Endothelial cell (in vitro differentiated cells): ENCODE measurements around the gene HEPACAM2. TPM values are rescaled to one million over a fixed set of nuclear protein-coding genes. Genes with fewer than 3 reads are reported as not detected.

Experiments used
- DNase-seq: peaks from one replicate; pipeline ENCODE4 v3.0.0; 2021; ENCODE audit warnings: low spot score
- H3K27ac Mint-ChIP-seq: one replicate; pipeline ENCODE4 v1.8.0; 2021; ENCODE audit warnings: mixed read lengths, inconsistent platforms; ENCODE audit not compliant: unreplicated experiment
- H3K27me3 Mint-ChIP-seq: one replicate; pipeline ENCODE4 v1.8.0; 2021; ENCODE audit warnings: mild to moderate bottlenecking, moderate library complexity, mixed read lengths, inconsistent platforms; ENCODE audit not compliant: unreplicated experiment
- H3K36me3 Mint-ChIP-seq: one replicate; pipeline ENCODE4 v1.8.0; 2021; ENCODE audit warnings: mild to moderate bottlenecking, low read depth, mixed read lengths, inconsistent platforms; ENCODE audit not compliant: unreplicated experiment
- H3K4me1 Mint-ChIP-seq: one replicate; pipeline ENCODE4 v1.8.0; 2021; ENCODE audit warnings: mild to moderate bottlenecking, mixed read lengths, inconsistent platforms; ENCODE audit not compliant: unreplicated experiment
- H3K4me3 Mint-ChIP-seq: one replicate; pipeline ENCODE4 v1.8.0; 2021; ENCODE audit warnings: mild to moderate bottlenecking, mixed read lengths, inconsistent platforms; ENCODE audit not compliant: unreplicated experiment
- H3K9me3 Mint-ChIP-seq: one replicate; pipeline ENCODE4 v1.8.0; 2021; ENCODE audit warnings: mixed read lengths, inconsistent platforms; ENCODE audit not compliant: unreplicated experiment
- total RNA-seq: library from RNA; stranded (reverse); fragmentation: NEBNext Ultra II Directional; extraction: Animal tissue kit (Norgen Biotek cat#: 25700); gene quantifications from one replicate; pipeline ENCODE4 v1.2.1, GENCODE V29; 2021; ENCODE audit not compliant: unreplicated experiment
- TF ChIP-seq, protein P1 (sequence below): fragments of 200-600 bp; sonication (generic); IDR thresholded peaks from one replicate; pipeline ENCODE4 v1.5.0; 2021; ENCODE audit warnings: antibody characterized with exemption; ENCODE audit not compliant: unreplicated experiment

The HEPACAM2 gene
- total RNA-seq, 1 donor from 2014 or later = not detected

DNA sequence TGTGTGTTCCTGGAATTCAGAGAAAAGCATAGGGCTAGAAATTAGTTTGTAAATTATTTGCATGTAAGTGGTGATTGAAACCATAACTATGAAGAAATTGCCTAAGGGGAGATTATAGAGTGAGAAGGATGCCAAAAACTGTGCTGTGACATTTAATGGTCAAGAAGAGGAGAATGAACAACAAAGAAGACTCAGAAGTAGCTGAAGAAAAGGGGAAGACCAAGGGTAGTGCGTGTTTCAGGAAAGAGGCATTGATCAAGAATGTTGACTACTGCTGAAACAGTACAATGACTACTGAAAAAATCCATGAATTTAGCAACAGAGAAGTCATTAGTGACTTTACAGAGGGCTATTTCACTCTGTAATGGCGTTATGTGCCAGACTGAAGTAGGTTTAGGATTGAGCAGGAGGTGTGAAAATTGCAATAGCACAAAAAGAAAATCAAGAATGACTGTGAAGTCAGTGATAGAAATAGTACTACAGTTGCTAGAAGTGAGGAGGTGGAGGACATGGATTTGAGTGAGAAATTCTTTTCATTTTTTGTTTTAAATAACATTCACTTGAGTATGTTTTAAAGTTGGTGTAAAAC is 49.2 kb downstream of the HEPACAM2 start:
- no peaks in the 10 kb centered on the region for H3K9me3 Mint-ChIP-seq
- H3K36me3 Mint-ChIP-seq = no peaks in the 10 kb centered on the region
- H3K27ac Mint-ChIP-seq = no peak overlapping the region
- H3K4me3 Mint-ChIP-seq = no peak overlapping the region
- no peaks in the 10 kb centered on the region for H3K4me1 Mint-ChIP-seq
- H3K27me3 Mint-ChIP-seq = no peaks in the 10 kb centered on the region
- TF ChIP-seq, protein P1, sequence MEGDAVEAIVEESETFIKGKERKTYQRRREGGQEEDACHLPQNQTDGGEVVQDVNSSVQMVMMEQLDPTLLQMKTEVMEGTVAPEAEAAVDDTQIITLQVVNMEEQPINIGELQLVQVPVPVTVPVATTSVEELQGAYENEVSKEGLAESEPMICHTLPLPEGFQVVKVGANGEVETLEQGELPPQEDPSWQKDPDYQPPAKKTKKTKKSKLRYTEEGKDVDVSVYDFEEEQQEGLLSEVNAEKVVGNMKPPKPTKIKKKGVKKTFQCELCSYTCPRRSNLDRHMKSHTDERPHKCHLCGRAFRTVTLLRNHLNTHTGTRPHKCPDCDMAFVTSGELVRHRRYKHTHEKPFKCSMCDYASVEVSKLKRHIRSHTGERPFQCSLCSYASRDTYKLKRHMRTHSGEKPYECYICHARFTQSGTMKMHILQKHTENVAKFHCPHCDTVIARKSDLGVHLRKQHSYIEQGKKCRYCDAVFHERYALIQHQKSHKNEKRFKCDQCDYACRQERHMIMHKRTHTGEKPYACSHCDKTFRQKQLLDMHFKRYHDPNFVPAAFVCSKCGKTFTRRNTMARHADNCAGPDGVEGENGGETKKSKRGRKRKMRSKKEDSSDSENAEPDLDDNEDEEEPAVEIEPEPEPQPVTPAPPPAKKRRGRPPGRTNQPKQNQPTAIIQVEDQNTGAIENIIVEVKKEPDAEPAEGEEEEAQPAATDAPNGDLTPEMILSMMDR = no peak
- DNase-seq = no peak

- Mint-ChIP-seq H3K4me1 (no peaks in the 10 kb centered on the region), H3K27ac (no peak overlapping the region), H3K27me3 (no peaks in the 10 kb centered on the region), H3K9me3 (no peaks in the 10 kb centered on the region), H3K4me3 (no peak overlapping the region), H3K36me3 (peaks cover 5% of the 10 kb centered on the region)
- DNase-seq = no peak
- TF ChIP-seq, protein P1 = no peak
These were observed 51.0 kb downstream of the HEPACAM2 start for GRCh38 chr7:93175219-93175618.

- no peaks in the 10 kb centered on the region for H3K27me3 Mint-ChIP-seq
- H3K4me1 Mint-ChIP-seq = no peaks in the 10 kb centered on the region
- no peaks in the 10 kb centered on the region for H3K9me3 Mint-ChIP-seq
- H3K4me3 Mint-ChIP-seq = no peak overlapping the region
- H3K36me3 Mint-ChIP-seq = peaks cover 5% of the 10 kb centered on the region
- DNase-seq = no peak
- H3K27ac Mint-ChIP-seq = no peak overlapping the region
- TF ChIP-seq, protein P1 = no peak
These were observed 53.6 kb downstream of the HEPACAM2 start for GRCh38 chr7:93172683-93173082.

- DNase-seq = no peak
- Mint-ChIP-seq H3K27me3 (no peaks in the 10 kb centered on the region), H3K27ac (no peak overlapping the region), H3K36me3 (peaks cover 5% of the 10 kb centered on the region), H3K4me3 (no peak overlapping the region), H3K9me3 (no peaks in the 10 kb centered on the region), H3K4me1 (no peaks in the 10 kb centered on the region)
- TF ChIP-seq, protein P1 = no peak
These were observed 54.6 kb downstream of the HEPACAM2 start for GRCh38 chr7:93171606-93172226.

GRCh38 chr7:93165447-93165846 is 60.8 kb downstream of the HEPACAM2 start:
- DNase-seq = no peak
- no peak overlapping the region for H3K27ac Mint-ChIP-seq
- no peaks in the 10 kb centered on the region for H3K36me3 Mint-ChIP-seq
- no peaks in the 10 kb centered on the region for H3K9me3 Mint-ChIP-seq
- H3K4me1 Mint-ChIP-seq = no peaks in the 10 kb centered on the region
- peaks cover 2% of the 10 kb centered on the region for H3K27me3 Mint-ChIP-seq
- no peak overlapping the region for H3K4me3 Mint-ChIP-seq
- TF ChIP-seq, protein P1 = no peak
